B cell (primary cell): Measurements from ENCODE around the gene PTPRF. TPM values are rescaled to one million over a fixed set of nuclear protein-coding genes. Genes with fewer than 3 reads are reported as not detected.

Experiments used
- ATAC-seq: fragments of 200-7000 bp; cut with Tn5 transposase; one replicate; pipeline ENCODE4 v1.10.0; 2021; ENCODE audit warnings: low read depth, mild to moderate bottlenecking, moderate number of reproducible peaks, moderate library complexity
- CTCF ChIA-PET: fragments of 350-600 bp; sonication (Branson Sonifier 250); formaldehyde crosslinking; loops from one replicate; lab custom pipeline; 2021; ENCODE audit warnings: antibody characterized with exemption, inconsistent platforms; lab: Charles Lee
- POLR2A ChIA-PET: fragments of 350-600 bp; sonication (Branson Sonifier 250); formaldehyde crosslinking; loops from one replicate; lab custom pipeline; 2021; ENCODE audit warnings: antibody characterized with exemption; lab: Charles Lee
- DNase-seq: peaks from one replicate; pipeline ENCODE4 v3.0.0; 2013
- H2AFZ ChIP-seq: 2 replicates; pipeline ENCODE4 v1.6.1; 2012; ENCODE audit warnings: mild to moderate bottlenecking, low read depth, low read length; ENCODE audit not compliant: insufficient read depth, poor library complexity, severe bottlenecking
- H3K27ac ChIP-seq, 2 donors: 1 replicate in 1 of 2; 2 replicates in 1 of 2; pipeline ENCODE4 v1.5.1; 2012 to 2013; ENCODE audit warnings: low read length in 2 of 2, mild to moderate bottlenecking in 2 of 2, moderate library complexity in 1 of 2
- H3K27me3 ChIP-seq, 4 experiments: fragments of 200-600 bp in 1 of 4; sonication (generic) in 1 of 4; replicated peaks in 1 of 4; 1 replicate in 2 of 4; 2 replicates in 2 of 4; pipeline versions ENCODE4 v1.6.1 to v1.7.0; 2013 to 2016; ENCODE audit warnings: low read length in 3 of 4, mild to moderate bottlenecking in 2 of 4, mixed read lengths in 1 of 4, moderate library complexity in 1 of 4; ENCODE audit not compliant: insufficient read depth in 4 of 4, control insufficient read depth in 3 of 4; ENCODE audit errors: control extremely low read depth in 1 of 4
- H3K36me3 ChIP-seq, 2 experiments: replicated peaks in 1 of 2; 1 replicate in 1 of 2; 2 replicates in 1 of 2; pipeline versions ENCODE4 v1.6.1 to v1.7.1; 2013; ENCODE audit warnings: low read length in 1 of 2; ENCODE audit not compliant: insufficient read depth in 2 of 2, control insufficient read depth in 1 of 2; ENCODE audit errors: control extremely low read depth in 1 of 2, extremely low read depth in 1 of 2
- H3K4me1 ChIP-seq, 2 donors: fragments of 200-600 bp in 1 of 2; sonication (generic) in 1 of 2; 1 replicate in 1 of 2; 2 replicates in 1 of 2; pipeline versions ENCODE4 v1.5.1 to v1.6.1; 2013 to 2017; ENCODE audit warnings: low read length in 2 of 2; ENCODE audit not compliant: control insufficient read depth in 2 of 2, insufficient read depth in 2 of 2
- H3K4me2 ChIP-seq: replicated peaks from 2 replicates; pipeline ENCODE3; 2012; ENCODE audit warnings: mild to moderate bottlenecking, low read depth, low read length; ENCODE audit not compliant: poor library complexity, severe bottlenecking
- H3K4me3 ChIP-seq, 5 experiments: fragments of 200-600 bp in 1 of 5; sonication (generic) in 1 of 5; 1 replicate in 3 of 5; 2 replicates in 2 of 5; pipeline versions ENCODE4 v1.5.1 to v1.7.0; 2011 to 2016; ENCODE audit warnings: low read length in 4 of 5, mild to moderate bottlenecking in 4 of 5, low read depth in 2 of 5, control low read depth in 1 of 5, moderate library complexity in 1 of 5; ENCODE audit not compliant: insufficient read depth in 1 of 5; ENCODE audit errors: control extremely low read depth in 1 of 5, extremely low read depth in 1 of 5
- H3K79me2 ChIP-seq: fragments of 200-600 bp; sonication (generic); one replicate; pipeline ENCODE4 v1.6.0; 2016; ENCODE audit warnings: low read length; ENCODE audit not compliant: control insufficient read depth, insufficient read depth
- H3K9ac ChIP-seq: fragments of 200-600 bp; sonication (generic); 2 replicates; pipeline ENCODE4 v1.6.1; 2017; ENCODE audit warnings: mild to moderate bottlenecking, low read length, moderate library complexity
- H3K9me3 ChIP-seq, 3 donors: one replicate each; pipeline versions ENCODE4 v1.6.1 to v1.7.1; 2013; ENCODE audit warnings: low read length in 2 of 3; ENCODE audit not compliant: control insufficient read depth in 2 of 3, insufficient read depth in 1 of 3; ENCODE audit errors: control extremely low read depth in 1 of 3
- H4K20me1 ChIP-seq: 2 replicates; pipeline ENCODE4 v1.6.0; 2012; ENCODE audit warnings: mild to moderate bottlenecking, low read length; ENCODE audit not compliant: insufficient read depth, control insufficient read depth, poor library complexity, severe bottlenecking
- H3K27ac Mint-ChIP-seq: one replicate; pipeline ENCODE4 v1.8.0; 2021; ENCODE audit warnings: mixed read lengths
- H3K27me3 Mint-ChIP-seq: one replicate; pipeline ENCODE4 v1.8.0; 2021; ENCODE audit warnings: mixed read lengths
- H3K4me1 Mint-ChIP-seq: one replicate; pipeline ENCODE4 v1.8.0; 2021; ENCODE audit warnings: mixed read lengths
- H3K4me3 Mint-ChIP-seq: one replicate; pipeline ENCODE4 v1.8.0; 2021; ENCODE audit warnings: mixed read lengths
- H3K9me3 Mint-ChIP-seq: one replicate; pipeline ENCODE4 v1.8.0; 2022; ENCODE audit warnings: mixed read lengths; ENCODE audit not compliant: insufficient read depth
- CTCF ChIP-seq: fragments of 200-600 bp; IDR thresholded peaks from one replicate; pipeline ENCODE4 v1.8.0; 2022; ENCODE audit warnings: antibody characterized with exemption, mild to moderate bottlenecking
- EZH2 ChIP-seq: IDR thresholded peaks from 2 replicates; pipeline ENCODE4 v1.6.1; 2012; ENCODE audit warnings: borderline replicate concordance, low read depth, mild to moderate bottlenecking, moderate library complexity, low read length; ENCODE audit not compliant: insufficient read depth, poor library complexity, severe bottlenecking
- whole genome bisulfite sequencing: methylation state at CpG from one replicate; pipeline ENCODE4 v1.1.5; 2013; ENCODE audit warnings: missing lambda C conversion rate; ENCODE audit not compliant: insufficient coverage; 5-methylcytosine and 5-hydroxymethylcytosine counted together
- intact Hi-C: fragments of 100-400 bp; cut with micrococcal nuclease; formaldehyde crosslinking; loops from one replicate; pipeline ENCODE4 v1.10.0; 2022
- polyA plus RNA-seq: library from polyadenylated mRNA; depleted of rRNA; stranded (reverse); fragments of >200 nt; gene quantifications from 2 replicates; pipeline ENCODE4 v1.2.3, GENCODE V29; 2012
- total RNA-seq, 2 donors: library from RNA; stranded (reverse); fragments of 120-200 nt in 1 of 2; gene quantifications; 1 replicate in 1 of 2; 2 replicates in 1 of 2; pipeline versions ENCODE4 v1.2.3 to v1.2.4, GENCODE V29; 2013 to 2022

PTPRF gene
- total and polyA plus RNA-seq, 2 donors (not counting 1 experiment from before 2014, with no cell fraction given), result 0.07 to 0.13 TPM

DNA sequence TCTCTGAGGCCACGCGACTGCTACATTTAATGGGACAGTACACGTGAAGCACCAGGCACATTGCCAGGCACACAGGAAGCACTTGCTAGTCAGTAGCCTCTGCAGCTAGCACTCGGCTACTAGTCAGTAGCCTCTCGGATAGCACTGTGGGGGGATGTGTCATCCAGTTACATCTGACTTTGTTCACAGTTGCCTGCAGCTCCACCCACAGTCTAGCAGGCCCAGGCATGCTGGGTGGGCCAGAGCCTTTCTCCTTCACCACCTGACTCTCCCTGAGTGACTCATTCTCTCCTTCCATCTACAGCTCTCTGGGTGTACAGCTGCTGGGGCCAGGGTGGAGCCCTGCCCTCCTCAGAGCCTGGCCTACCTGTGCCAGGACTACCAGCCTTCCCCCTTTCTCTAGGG is 51.5 kb downstream of the PTPRF start:
- H3K27ac Mint-ChIP-seq, result no peak overlapping the region
- no peak overlapping the region for H2AFZ ChIP-seq

DNA sequence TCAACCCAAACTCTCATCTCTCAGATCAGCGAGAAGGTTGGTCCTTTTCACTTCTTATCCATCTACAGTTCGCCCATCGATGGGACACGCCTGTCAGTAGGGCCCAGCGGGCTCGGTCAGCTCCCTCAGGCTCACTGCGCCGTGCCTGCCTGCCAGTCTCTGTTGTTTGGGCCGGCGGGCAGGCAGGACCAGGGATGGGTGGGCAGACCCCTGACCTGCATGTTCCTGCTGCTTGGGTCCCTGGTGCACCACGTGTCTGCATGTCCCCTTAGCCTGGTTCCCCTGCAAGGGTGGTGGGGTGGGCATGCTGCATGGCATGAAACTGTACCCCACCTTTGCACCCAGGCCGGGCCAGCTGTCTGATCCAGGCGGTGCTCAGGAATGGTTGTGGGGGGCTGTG is 52.4 kb downstream of the PTPRF start:
- H3K36me3 ChIP-seq, result no peaks in the 10 kb centered on the region
- ChIA-PET POLR2A (no interaction called here), CTCF (no interaction called here)
- H3K4me2 ChIP-seq, result no peak overlapping the region
- H3K9me3 ChIP-seq, result no peaks in the 10 kb centered on the region
- intact Hi-C loops, result no loop called here
- H3K4me3 ChIP-seq, result no peak overlapping the region
- Mint-ChIP-seq H3K27me3 (no peaks in the 10 kb centered on the region), H3K9me3 (no peaks in the 10 kb centered on the region), H3K4me1 (no peaks in the 10 kb centered on the region), H3K4me3 (no peak overlapping the region), H3K27ac (no peak overlapping the region)
- H2AFZ ChIP-seq, result no peak overlapping the region
- 94% methylated on average over 13 of the region's 13 CpGs for WGBS
- no peak overlapping the region for H3K27ac ChIP-seq
- no peaks in the 10 kb centered on the region for H3K27me3 ChIP-seq
- no peaks in the 10 kb centered on the region for H3K79me2 ChIP-seq
- no peaks in the 10 kb centered on the region for H4K20me1 ChIP-seq
- H3K9ac ChIP-seq, result no peak overlapping the region
- DNase-seq (no peak), ATAC-seq (no peak)
- H3K4me1 ChIP-seq, result no peaks in the 10 kb centered on the region
- no peak for TF ChIP-seq EZH2
- no peak for TF ChIP-seq CTCF

More for the DNA sequence above, 51.5 kb downstream of the PTPRF start:
- Histone ChIP-seq H3K9me3 (no peaks in the 10 kb centered on the region), H3K4me1 (no peaks in the 10 kb centered on the region), H3K4me2 (no peak overlapping the region), H3K27me3 (no peaks in the 10 kb centered on the region), H3K79me2 (no peaks in the 10 kb centered on the region), H4K20me1 (no peaks in the 10 kb centered on the region), H3K27ac (no peak overlapping the region), H3K4me3 (no peak overlapping the region), H3K36me3 (no peaks in the 10 kb centered on the region), H3K9ac (no peak overlapping the region)
- ATAC-seq (no peak), DNase-seq (no peak)
- CTCF ChIA-PET, result no interaction called here
- WGBS, result 93% methylated on average over 5 of the region's 5 CpGs
- intact Hi-C loops, result no loop called here
- no peak overlapping the region for H3K4me3 Mint-ChIP-seq
- no peaks in the 10 kb centered on the region for H3K27me3 Mint-ChIP-seq
- TF ChIP-seq CTCF, result no peak
- TF ChIP-seq EZH2, result no peak
- no peaks in the 10 kb centered on the region for H3K4me1 Mint-ChIP-seq
- POLR2A ChIA-PET, result no interaction called here
- no peaks in the 10 kb centered on the region for H3K9me3 Mint-ChIP-seq
